PC-9 (cell line): ENCODE data around the gene RXRG.

Experiments used
- CTCF ChIP-seq: fragments of 200-600 bp; sonication (generic); conservative IDR thresholded peaks from 2 replicates; pipeline ENCODE4 v1.6.1; 2017; ENCODE audit warnings: mixed run types, antibody characterized with exemption, mild to moderate bottlenecking, moderate library complexity
- EZH2 ChIP-seq: fragments of 200-600 bp; sonication (generic); IDR thresholded peaks from 2 replicates; pipeline ENCODE4 v1.8.0; 2017; ENCODE audit warnings: antibody characterized with exemption, low read depth

DNA sequence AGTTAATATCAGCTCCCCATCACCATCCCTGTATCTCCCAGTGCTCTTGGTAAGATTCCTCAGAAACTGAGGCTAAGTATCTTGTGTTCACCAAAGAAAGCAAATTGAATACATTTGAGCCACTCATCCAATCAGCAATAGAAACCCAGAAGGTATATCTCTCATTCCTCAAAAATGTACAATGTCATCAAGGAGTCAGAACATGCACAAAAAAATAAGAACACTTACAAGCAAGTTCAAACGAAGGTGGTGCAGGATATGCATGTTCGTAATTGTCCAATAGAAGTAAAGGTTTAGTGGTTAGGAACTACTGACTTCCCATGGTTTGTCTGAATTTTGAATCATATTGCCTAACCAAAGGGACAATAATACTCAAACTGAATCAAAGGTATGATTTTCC, 24.3 kb downstream of the RXRG start:
- TF ChIP-seq CTCF, result no peak
- no peak for TF ChIP-seq EZH2
